ENCODE measurements around the gene HNRNPLL. TPM values are rescaled to one million over a fixed set of nuclear protein-coding genes. Genes with fewer than 3 reads are reported as not detected.
"Not testable (repeated sequence)": the region's sequence is repeated elsewhere in the genome, so short reads cannot be mapped to it uniquely, and the experiment has no call there.

HNRNPLL gene
- 40.2 and 41.3 TPM in 2 replicates for total RNA-seq (2014; rRNA removed; shearing (Covaris generic))
- polyA plus RNA-seq (2014; cell fraction: nucleus; rRNA removed): 24.5 and 42.5 TPM in 2 replicates

DNA sequence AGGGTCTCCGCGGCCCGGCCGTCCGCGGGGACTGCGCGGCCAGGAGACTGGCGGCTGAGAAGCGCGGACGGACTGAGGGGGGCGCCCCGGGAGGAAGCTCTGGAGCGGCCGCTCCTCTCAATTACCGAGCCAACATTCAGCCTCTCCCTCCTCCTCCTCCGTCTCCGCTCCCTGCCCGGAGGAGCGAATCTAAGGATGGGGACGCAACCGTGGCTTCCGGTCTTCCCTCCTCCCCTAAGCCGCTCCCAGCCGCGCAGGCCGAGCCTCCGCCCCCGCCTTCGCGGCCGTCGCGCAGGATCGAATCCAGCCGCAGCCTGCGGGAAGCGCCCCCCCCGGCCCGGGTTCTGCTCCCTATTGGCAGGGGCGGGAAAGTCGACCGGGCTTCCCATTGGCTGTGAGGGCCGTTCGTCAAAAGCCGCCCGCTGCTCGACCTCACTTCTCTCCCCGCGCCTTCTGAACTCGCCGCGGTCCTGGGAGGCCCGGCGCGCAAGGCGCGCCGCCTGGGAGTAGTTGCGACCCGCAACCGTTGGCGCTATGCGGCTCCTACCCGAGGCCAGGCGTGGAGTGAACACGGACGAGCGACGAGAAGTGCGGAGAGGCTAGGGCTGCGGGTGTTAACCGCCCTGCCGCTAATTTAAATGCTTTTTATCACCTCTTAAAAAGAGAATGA is at the start of gene HNRNPLL:
Gene HNRNPLL, minus strand, starts transcription at position 197 of the 670 bp plus-strand sequence. CDS start 302 bp downstream, outside the sequence.
- peak; percentile 97 for DNase-seq (ENCODE audit: extremely low read depth, low read depth)

DNA sequence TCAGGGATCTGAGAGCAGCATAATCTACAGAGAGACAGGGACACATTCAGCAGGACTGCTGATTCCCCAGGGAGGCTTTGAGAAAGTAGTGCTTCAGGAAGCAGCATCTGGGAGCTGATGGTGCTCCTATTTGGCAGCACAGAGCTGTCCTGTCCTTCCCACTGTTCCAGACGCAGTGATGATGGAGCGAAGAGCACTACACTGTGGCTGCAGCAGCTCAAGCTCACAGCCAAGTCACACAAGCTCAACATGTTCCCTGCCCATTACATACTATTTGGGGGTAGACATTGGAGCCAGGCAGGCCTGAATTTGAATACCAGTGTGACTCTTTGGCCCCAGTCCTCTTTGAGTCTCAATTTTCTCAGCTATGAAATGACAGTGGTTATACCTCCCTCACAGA is 48.0 kb upstream of the HNRNPLL start:
- no peak for DNase-seq (ENCODE audit: extremely low read depth, low read depth)

DNA sequence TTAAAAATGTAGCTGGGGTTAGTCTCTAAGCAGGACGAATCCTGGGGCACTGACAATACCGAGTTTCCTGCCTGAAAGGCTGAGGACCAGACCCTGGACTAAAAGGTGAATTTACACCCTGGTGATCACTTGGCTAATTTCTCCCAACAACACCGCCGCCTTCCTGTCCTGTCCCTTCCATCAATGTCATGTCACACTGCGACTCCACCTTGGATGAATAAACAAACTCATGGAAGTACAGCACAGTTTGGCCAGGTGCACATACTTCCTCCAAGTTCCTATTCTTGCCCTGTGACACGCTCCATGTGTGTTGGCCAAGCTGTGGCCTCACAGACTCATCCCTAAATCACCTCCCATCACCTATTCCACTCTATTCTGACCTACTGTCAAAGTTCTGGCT is 47.3 kb upstream of the HNRNPLL start:
- no peak for DNase-seq (ENCODE audit: extremely low read depth, low read depth)

DNA sequence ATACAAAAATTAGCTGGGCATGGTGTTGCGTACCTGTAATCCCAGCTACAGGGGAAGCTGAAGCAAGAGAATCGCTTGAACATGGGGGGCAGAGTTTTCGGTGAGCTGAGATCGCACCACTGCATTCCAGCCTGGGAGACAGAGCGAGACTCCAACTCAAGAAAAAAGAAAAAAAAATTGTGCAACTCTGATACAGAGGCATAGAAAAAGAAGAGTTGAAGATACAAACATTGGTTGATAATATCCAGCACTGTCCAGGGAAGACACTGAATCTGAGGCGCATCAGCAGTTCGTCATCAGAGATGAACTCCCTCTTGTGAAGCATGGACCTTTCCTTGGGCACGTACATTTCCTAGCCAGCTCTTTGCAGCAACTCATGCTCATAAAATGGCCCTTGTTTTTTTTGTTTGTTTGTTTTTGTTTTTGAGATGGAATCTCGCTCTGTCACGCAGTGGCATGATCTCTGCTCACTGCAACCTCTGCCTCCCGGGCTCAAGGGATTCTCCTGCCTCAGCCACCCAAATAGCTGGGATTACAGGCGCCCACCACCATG is 46.5 kb upstream of the HNRNPLL start:
- DNase-seq (ENCODE audit: extremely low read depth, low read depth): no peak

DNA sequence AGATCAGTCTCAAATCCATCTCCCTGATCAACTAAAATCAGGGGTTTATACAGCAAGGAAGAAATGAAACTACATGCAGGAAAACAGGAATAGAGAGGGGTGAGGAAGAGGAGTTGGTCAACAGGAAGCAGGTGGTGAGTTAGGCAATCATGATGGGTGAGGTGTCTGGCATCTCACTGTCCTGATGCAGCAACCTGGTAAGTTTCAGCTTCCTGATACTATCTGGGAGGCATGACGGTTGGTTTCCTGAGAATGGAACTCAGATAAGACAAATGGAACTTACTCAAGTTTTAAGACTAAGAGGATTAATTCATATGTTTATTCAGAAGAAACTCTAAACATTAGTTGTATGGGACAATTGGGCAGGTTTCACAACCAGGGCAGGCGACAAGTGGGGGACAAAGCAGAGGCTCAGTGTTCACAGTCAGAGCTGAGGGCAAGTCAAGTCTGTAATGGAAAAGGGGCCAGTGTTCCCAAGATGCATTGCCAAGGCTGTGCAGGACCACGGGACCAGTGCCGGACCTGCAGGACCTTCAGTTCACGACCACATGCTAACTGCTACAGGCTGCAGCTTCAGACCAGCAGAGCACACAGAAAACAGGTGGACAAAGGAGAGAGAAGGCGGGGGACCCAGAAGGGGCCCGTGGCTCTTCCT is 45.5 kb upstream of the HNRNPLL start:
- DNase-seq (ENCODE audit: extremely low read depth, low read depth): no peak

DNA sequence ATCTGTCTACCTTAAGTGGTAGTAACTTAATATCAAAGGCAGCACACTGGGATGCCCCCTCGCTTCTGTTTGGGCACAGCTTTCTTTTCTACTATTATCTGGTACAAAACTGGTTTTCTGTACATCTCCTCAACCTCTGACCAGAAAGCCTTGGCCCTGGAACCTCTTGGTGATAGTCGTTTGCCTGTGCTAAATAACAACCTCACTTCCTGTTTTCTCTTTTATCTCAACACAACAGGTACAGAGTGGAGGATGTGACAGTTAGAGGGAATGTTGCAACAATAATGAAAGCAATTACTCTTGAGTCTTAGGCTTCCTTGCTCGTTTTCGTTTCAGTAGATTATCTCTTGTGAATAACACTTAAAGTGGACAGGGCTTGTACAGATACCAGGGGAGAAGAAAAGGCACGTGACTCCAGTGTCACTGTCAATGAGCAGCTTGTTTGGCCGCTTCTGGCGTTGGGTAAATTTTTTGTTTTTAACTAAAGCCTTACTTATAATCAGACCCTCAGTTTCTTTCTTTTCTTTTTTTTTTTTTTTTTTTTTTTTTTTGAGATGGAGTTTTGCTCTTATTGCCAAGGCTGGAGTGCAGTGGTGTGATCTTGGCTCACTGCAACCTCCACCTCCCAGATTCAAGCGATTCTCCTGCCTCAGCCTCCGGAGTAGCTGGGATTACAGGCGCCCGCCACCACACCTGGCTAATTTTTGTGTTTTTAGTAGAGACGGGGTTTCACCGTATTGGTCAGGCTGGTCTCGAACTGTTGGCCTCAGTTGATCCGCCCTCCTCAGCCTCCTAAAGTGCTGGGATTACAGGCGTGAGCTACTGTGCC is 41.2 kb upstream of the HNRNPLL start:
- DNase-seq (ENCODE audit: extremely low read depth, low read depth): not testable (repeated sequence)

DNA sequence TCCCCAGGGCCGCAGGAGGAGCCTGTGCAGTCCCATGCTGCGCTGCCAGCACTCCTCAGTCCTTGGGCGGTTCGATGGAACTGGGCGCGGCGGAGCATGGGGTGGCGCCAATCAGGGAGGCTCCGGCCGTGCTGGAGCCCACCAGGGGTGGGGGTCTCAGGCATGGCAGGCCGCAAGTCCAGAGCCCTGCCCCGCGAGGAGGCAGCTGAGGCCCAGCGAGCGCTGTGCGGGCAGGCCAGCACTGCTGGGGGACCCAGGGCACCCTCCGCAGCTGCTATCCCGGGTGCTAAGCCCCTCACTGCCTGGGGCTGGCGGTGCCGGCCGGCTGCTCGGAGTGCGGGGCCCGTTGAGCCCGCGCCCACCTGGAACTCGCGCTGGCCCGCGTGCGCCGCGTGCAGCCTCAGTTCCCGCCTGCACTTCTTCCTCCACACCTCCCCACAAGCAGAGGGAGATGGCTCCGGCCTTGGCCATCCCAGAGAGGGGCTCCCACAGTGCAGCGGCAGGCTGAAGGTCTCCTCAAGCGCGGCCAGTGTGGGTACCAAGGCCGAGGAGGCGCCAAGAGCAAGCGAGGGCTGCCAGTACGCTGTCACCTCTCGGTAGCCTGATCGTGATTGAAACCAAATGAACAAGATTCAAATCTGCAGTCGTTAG is 40.4 kb upstream of the HNRNPLL start:
- no peak for DNase-seq (ENCODE audit: extremely low read depth, low read depth)

DNA sequence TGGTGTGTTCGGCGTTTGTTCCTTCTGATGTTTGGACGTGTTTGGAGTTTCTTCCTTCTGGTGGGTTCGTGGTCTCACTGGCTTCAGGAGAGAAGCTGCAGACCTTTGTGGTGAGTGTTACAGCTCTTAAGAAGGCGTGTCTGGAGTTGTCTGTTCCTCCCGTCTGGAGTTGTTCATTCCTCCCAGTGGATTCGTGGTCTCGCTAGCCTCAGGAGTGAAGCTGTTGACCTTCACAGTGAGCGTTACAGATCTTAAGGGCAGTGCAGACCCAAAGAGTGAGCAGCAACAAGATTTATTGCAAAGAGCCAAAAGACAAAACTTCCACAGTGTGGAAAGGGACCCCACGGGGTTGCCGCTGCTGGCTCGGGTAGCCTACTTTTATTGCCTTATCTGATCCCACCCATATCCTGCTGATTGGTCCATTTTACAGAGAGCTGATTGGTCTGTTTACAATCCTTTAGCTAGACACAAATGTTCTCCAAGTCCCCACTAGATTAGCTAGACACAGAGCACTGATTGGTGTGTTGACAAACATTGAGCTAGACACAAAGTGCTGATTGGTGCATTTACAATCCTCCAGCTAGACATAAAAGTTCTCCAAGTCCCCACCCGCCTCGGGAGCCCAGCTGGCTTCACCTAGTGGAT is 39.8 kb upstream of the HNRNPLL start:
- not testable (repeated sequence) for DNase-seq (ENCODE audit: extremely low read depth, low read depth)

DNA sequence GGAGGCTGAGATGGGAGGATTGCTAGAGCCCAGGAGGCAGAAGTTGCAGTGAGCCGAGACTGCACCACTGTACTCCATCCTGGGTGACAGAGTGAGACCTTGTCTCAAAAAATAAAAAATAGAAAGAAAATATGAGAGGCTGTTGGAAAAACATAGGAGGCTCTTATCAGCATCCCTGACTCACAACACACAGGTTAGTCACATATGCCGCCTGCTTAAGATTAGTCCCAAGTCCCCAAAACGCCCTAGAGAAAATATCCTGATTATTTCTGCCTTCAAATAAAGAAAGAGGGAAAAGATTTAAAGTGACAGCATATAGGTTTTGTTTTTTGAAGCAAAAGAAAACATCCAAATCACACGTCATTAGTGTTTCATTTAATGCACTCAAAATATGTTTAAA is 33.3 kb upstream of the HNRNPLL start:
- DNase-seq (ENCODE audit: extremely low read depth, low read depth): no peak

DNA sequence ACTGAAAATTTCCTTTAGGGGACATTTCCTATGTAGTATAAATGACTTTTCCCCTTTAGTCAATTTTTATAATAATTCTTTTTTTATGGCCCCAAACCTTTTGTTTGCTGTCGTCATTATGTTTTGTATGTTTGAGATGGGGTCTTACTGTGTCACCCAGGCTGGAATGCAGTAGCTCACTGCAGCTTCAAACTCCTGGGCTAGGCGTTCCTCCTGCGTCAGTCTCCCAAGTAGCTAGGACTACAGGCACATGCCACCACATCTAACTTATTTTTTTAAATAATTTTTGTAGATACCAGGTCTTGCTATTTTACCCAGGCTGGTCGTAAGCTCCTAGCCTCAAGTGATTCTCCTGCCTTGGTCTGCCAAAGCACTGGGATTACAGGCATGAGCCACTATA is 32.4 kb upstream of the HNRNPLL start:
- DNase-seq (ENCODE audit: extremely low read depth, low read depth): no peak

DNA sequence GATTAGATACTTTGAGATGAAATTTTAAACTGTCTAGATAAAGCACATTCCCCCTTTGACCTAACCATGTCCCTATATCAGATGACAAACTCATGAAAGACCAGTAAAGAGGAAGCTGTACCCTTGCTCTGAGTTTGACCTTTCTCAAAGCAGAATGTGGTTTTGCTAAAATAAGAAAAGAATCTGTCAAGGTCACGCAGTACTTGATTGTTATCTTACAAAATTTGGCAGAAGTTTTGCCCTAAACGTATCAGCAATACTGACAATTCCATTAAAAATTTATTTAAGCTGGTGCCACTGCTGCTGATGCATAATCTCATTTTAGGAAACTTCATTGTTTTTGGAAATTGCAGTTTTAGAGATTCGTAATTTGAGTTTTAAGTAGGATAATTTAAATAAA is 32.0 kb upstream of the HNRNPLL start:
- no peak for DNase-seq (ENCODE audit: extremely low read depth, low read depth)

DNA sequence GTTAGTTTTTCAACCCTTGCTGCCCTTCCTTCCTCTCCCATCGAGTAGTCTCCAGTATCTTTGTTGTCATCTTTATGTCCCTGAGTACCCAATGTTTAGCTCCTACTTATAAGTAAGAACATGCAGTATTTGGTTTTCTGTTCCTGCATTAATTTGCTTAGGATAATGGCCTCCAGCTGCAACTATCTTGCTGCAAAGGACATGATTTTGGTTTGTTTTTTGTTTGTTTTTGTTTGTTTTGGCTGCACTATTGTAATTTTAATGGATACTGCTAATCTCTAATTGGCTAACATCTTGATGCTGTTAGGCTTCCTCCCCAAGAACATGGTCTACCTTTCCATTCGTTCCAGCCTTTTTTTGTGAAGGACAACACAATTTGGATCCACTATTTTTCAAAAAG is 31.2 kb upstream of the HNRNPLL start:
- no peak for DNase-seq (ENCODE audit: extremely low read depth, low read depth)

DNA sequence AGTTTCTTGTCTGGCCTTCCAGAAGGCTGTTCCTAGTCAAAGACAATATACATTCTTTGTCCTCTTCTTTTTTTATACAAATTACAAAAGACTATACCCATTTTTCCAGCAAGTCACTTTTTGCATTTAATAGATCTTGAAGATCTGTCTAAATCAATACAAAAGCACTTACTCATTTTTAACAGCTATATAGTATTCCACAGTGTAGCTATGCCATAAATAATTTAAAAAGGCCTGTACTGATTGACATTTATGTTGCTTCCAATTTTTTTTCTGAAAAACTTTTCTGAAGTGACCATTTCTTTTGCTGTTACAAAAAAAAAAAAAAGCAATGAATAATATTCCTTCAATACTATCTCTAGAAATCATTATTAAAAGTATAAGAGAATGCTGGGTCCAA is 30.3 kb upstream of the HNRNPLL start:
- DNase-seq (ENCODE audit: extremely low read depth, low read depth): no peak

DNA sequence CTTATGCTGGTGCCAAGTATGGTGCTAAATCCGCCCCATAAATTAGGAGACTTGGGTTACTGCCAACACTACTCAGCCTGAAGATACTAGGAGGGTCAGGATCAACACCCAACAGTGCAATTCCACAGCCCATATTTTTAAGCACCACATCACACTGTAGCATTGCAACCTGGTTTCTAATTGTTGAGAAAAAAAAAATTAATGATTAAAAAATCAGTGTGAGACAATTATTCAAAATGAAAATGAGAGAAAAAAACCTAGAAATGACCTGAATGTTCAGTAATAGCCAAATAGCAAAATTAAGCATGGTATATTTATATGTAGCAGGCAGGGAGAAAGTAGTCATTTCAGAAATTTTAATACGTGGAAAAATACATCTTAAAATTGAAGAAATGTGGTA is 29.2 kb upstream of the HNRNPLL start:
- no peak for DNase-seq (ENCODE audit: extremely low read depth, low read depth)

DNA sequence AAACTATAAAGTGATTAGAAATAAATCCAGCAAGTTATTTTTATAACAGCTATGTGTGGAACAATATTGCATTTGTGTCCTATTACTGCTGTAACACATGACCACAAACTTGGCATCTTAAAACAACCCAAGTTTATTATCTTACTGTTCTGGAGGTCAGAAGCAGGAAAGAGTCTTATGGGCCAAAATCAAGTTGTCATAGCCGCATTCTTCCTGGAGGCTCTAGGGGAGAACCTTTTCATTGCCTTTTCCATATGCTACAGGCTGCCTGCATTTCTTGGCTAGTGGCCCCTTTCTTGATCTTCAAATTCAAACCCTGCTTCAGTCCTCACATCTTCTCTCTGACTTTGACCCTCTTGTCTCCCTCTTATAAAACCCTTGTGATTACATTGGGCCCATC is 27.0 kb upstream of the HNRNPLL start:
- no peak for DNase-seq (ENCODE audit: extremely low read depth, low read depth)

DNA sequence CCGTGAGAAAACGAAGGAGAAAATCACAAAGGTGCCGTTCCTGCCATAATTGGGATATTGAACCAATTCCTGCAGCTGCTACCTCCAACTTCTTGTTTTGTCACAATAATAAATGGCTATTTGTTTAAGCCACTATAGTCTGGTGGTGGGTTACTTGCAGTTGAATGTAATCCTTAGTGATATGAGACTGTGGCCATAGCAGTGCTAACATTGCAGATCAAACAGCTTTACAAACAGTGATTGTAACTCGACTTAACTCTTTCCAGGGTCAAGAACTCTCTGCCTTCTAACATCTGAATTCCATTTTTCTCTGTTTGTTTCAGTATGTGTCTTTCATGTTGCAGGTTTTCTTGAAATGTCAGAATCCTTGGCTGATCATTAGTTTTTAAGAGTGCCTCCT is 24.7 kb upstream of the HNRNPLL start:
- DNase-seq (ENCODE audit: extremely low read depth, low read depth): no peak

DNA sequence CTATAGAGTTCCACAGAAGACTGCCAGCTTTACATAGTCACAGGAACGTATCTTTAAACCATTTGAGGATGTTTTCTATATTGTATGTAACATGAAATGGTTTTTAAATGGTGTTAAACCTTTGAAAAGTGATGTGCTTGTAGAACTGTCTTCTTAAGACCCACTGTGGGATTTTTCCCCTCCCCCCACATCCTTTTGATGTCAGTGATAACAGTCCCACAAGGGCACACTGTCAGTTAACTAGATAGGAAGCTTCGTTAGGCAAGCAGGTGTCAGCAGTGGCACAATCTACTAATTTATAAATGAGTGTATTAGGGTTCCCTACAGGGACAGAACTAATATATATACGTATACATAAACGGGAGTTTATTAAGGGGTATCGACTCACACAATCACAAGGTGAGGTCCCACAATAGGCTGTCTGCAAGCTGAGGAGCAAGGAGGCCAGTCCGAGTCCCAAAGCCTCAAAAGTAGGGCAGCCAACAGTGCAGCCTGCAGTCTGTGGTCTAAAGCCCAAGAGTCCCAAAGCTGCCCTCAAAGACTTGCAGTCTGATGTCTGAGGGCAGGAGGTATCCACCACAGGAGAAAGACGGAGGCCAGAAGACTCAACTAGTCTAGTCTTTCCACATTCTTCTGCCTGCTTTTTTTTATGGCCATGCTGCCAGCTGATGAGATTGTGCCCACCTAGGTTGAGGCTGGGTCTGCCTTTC is 23.8 kb upstream of the HNRNPLL start:
- DNase-seq (ENCODE audit: extremely low read depth, low read depth): no peak

DNA sequence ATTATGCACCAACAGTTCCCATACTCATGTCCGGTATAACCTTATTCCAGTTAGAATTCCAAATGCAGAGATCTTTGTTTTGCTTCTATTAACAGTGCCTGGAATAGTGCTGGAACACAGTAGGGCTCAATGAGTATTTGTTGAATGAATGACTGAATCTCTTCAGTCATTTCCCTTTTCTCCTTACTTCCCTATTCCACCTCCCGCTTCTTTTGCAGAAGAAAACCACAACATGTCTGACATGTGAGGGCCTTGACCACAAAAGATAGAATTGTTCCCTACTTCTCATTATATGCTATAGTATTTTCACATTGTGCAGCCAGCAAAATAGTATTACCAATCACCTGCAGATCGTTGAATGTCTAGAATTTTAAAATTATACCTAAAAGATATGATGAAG is 19.5 kb upstream of the HNRNPLL start:
- no peak for DNase-seq (ENCODE audit: extremely low read depth, low read depth)

DNA sequence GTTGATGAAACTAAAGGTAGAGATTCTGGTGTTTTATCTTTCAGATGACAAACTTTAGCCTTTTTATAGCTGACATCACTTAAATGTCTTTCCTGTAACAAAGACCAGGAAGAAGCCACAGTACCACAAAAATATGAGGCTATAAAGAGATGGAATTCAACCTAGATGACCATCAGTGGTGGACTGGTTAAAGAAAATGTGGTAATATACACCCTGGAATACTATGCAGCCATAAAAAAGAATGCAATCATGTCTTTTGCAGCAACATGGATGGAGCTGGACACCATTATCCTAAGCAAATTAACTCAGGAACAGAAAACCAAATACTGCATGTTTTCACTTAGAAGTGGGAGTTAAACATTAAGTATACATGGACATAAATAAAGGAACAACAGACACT is 18.3 kb upstream of the HNRNPLL start:
- no peak for DNase-seq (ENCODE audit: extremely low read depth, low read depth)
